HG03378 (cell line): ENCODE data around the gene HDAC5.
A peak's percentile ranks its signal among the peaks of the same experiment; 100 is the strongest.
"Not testable (repeated sequence)": the region's sequence is repeated elsewhere in the genome, so short reads cannot be mapped to it uniquely, and the experiment has no call there.

Experiments used
- ATAC-seq: cut with Tn5 transposase; IDR thresholded peaks from one replicate; pipeline ENCODE4 v1.9.1; 2021; ENCODE audit warnings: mild to moderate bottlenecking, moderate library complexity; ENCODE audit not compliant: unreplicated experiment

Gene HDAC5

GRCh38 chr17:44123356-44124117 lies at the start of gene HDAC5:
TSS of gene HDAC5 (minus strand) at chr17:44123641. CDS start at chr17:44117515, 6,126 bp downstream.
- peak; percentile 79 for ATAC-seq

- ATAC-seq, result no peak
Observed at GRCh38 chr17:44171931-44172455, 48.6 kb upstream of the HDAC5 start.

- ATAC-seq, result no peak
Observed at GRCh38 chr17:44170499-44171201, 47.2 kb upstream of the HDAC5 start, which contains the start of gene ASB16. TSS of gene ASB16 (plus strand) at chr17:44170704. CDS start at chr17:44170790, 86 bp downstream.

GRCh38 chr17:44170135-44170498 lies 46.7 kb upstream of the HDAC5 start:
- ATAC-seq, result no peak

GRCh38 chr17:44167181-44167861 lies 43.9 kb upstream of the HDAC5 start:
- ATAC-seq, result no peak

- ATAC-seq, result no peak
Observed at GRCh38 chr17:44164476-44164875, 41.0 kb upstream of the HDAC5 start.

GRCh38 chr17:44159519-44160210 lies 36.2 kb upstream of the HDAC5 start:
- ATAC-seq, result no peak

- ATAC-seq, result no peak
Observed at GRCh38 chr17:44155488-44155887, 32.0 kb upstream of the HDAC5 start.

- ATAC-seq, result no peak
Observed at GRCh38 chr17:44152875-44153274, 29.4 kb upstream of the HDAC5 start.

- no peak for ATAC-seq
Observed at GRCh38 chr17:44149750-44150329, 26.4 kb upstream of the HDAC5 start.

GRCh38 chr17:44149066-44149465 lies 25.6 kb upstream of the HDAC5 start:
- ATAC-seq, result not testable (repeated sequence)

GRCh38 chr17:44147812-44148211 lies 24.4 kb upstream of the HDAC5 start:
- ATAC-seq, result no peak

- ATAC-seq, result no peak
Observed at GRCh38 chr17:44146375-44147346, 23.2 kb upstream of the HDAC5 start.

GRCh38 chr17:44144966-44145739 lies 21.7 kb upstream of the HDAC5 start:
- no peak for ATAC-seq

GRCh38 chr17:44143921-44144320 lies 20.5 kb upstream of the HDAC5 start:
- ATAC-seq, result not testable (repeated sequence)

- ATAC-seq, result no peak
Observed at GRCh38 chr17:44137891-44138709, 14.7 kb upstream of the HDAC5 start.

- ATAC-seq, result no peak
Observed at GRCh38 chr17:44134752-44135568, 11.5 kb upstream of the HDAC5 start.
